Activated T-cell treated with anti-CD3 and anti-CD28 coated beads, Interleukin-2, amount 50 U/mL, for 4 hours (primary cell): ENCODE results near the gene CCDC12. TPM values are rescaled to one million over a fixed set of nuclear protein-coding genes. Genes with fewer than 3 reads are reported as not detected.

ENCODE experiments used
- ATAC-seq, 2 donors: fragments of 200-7000 bp; cut with Tn5 transposase; one replicate each; pipeline ENCODE4 v1.10.0; 2021
- DNase-seq: peaks from one replicate; pipeline ENCODE4 v3.0.0-alpha.2; 2020
- H3K27me3 Mint-ChIP-seq: one replicate; pipeline ENCODE4 v1.8.0; 2021; ENCODE audit warnings: low read depth, mixed read lengths
- H3K36me3 Mint-ChIP-seq: one replicate; pipeline ENCODE4 v1.8.0; 2022; ENCODE audit warnings: mixed read lengths; ENCODE audit not compliant: insufficient read depth
- H3K4me1 Mint-ChIP-seq: one replicate; pipeline ENCODE4 v1.8.0; 2021; ENCODE audit warnings: low read depth, mixed read lengths
- H3K4me3 Mint-ChIP-seq: one replicate; pipeline ENCODE4 v1.8.0; 2021; ENCODE audit warnings: mild to moderate bottlenecking, moderate library complexity, mixed read lengths
- H3K9me3 Mint-ChIP-seq: one replicate; pipeline ENCODE4 v1.8.0; 2021; ENCODE audit warnings: mixed read lengths
- total RNA-seq, 3 donors: library from RNA; stranded (reverse); gene quantifications; one replicate each; pipeline ENCODE4 v1.2.1, GENCODE V29; 2021

Gene CCDC12
- total RNA-seq, 3 donors from 2014 or later = 75.9 to 77.6 (median 76.5) TPM

- DNase-seq = no peak
- Mint-ChIP-seq H3K4me1 (peaks cover 78% of the 10 kb centered on the region), H3K27me3 (no peaks in the 10 kb centered on the region), H3K4me3 (no peak overlapping the region), H3K9me3 (peaks cover 10% of the 10 kb centered on the region), H3K36me3 (peaks cover 24% of the 10 kb centered on the region)
- no peak for ATAC-seq
Observed at GRCh38 chr3:46929324-46929723, 47.2 kb downstream of the CCDC12 start.

GRCh38 chr3:46928282-46928681 lies 48.3 kb downstream of the CCDC12 start:
- DNase-seq = no peak
- Mint-ChIP-seq H3K36me3 (peaks cover 30% of the 10 kb centered on the region), H3K27me3 (no peaks in the 10 kb centered on the region), H3K9me3 (peaks cover 10% of the 10 kb centered on the region), H3K4me1 (peaks cover 78% of the 10 kb centered on the region), H3K4me3 (no peak overlapping the region)
- ATAC-seq = no peak

GRCh38 chr3:46927718-46928073 lies 48.8 kb downstream of the CCDC12 start:
- Mint-ChIP-seq H3K9me3 (peaks cover 10% of the 10 kb centered on the region), H3K27me3 (no peaks in the 10 kb centered on the region), H3K36me3 (peaks cover 32% of the 10 kb centered on the region), H3K4me3 (no peak overlapping the region), H3K4me1 (peaks cover 76% of the 10 kb centered on the region)
- ATAC-seq = no peak
- no peak for DNase-seq

- Mint-ChIP-seq H3K9me3 (peaks cover 10% of the 10 kb centered on the region), H3K36me3 (peaks cover 34% of the 10 kb centered on the region), H3K27me3 (no peaks in the 10 kb centered on the region), H3K4me1 (peaks cover 70% of the 10 kb centered on the region), H3K4me3 (no peak overlapping the region)
- ATAC-seq (peak; percentile 41 to 47), DNase-seq (no peak)
Observed at GRCh38 chr3:46926871-46927717, 49.5 kb downstream of the CCDC12 start.

GRCh38 chr3:46926447-46926846 lies 50.1 kb downstream of the CCDC12 start:
- peaks cover 34% of the 10 kb centered on the region for H3K36me3 Mint-ChIP-seq
- H3K27me3 Mint-ChIP-seq = no peaks in the 10 kb centered on the region
- DNase-seq = no peak
- ATAC-seq = no peak
- peaks cover 64% of the 10 kb centered on the region for H3K4me1 Mint-ChIP-seq
- H3K9me3 Mint-ChIP-seq = peaks cover 10% of the 10 kb centered on the region
- no peak overlapping the region for H3K4me3 Mint-ChIP-seq

- peaks cover 10% of the 10 kb centered on the region for H3K9me3 Mint-ChIP-seq
- H3K36me3 Mint-ChIP-seq = peaks cover 34% of the 10 kb centered on the region
- H3K4me1 Mint-ChIP-seq = peaks cover 60% of the 10 kb centered on the region
- ATAC-seq (no peak), DNase-seq (no peak)
- H3K27me3 Mint-ChIP-seq = no peaks in the 10 kb centered on the region
- H3K4me3 Mint-ChIP-seq = no peak overlapping the region
Observed at GRCh38 chr3:46926039-46926438, 50.5 kb downstream of the CCDC12 start.

- H3K36me3 Mint-ChIP-seq = peaks cover 31% of the 10 kb centered on the region
Observed at GRCh38 chr3:46925585-46925934, 51.0 kb downstream of the CCDC12 start.

GRCh38 chr3:46924921-46925584 lies 51.5 kb downstream of the CCDC12 start:
- Mint-ChIP-seq H3K27me3 (no peaks in the 10 kb centered on the region), H3K4me3 (no peak overlapping the region), H3K9me3 (peaks cover 10% of the 10 kb centered on the region), H3K36me3 (peaks cover 31% of the 10 kb centered on the region), H3K4me1 (peaks cover 50% of the 10 kb centered on the region)
- ATAC-seq = no peak
- DNase-seq = no peak

More at GRCh38 chr3:46925585-46925934, 51.0 kb downstream of the CCDC12 start:
- Mint-ChIP-seq H3K27me3 (no peaks in the 10 kb centered on the region), H3K4me3 (no peak overlapping the region), H3K4me1 (peaks cover 55% of the 10 kb centered on the region), H3K9me3 (peaks cover 10% of the 10 kb centered on the region)
- DNase-seq (no peak), ATAC-seq (no peak)

GRCh38 chr3:46923559-46924350 lies 52.8 kb downstream of the CCDC12 start:
- Mint-ChIP-seq H3K4me1 (peaks cover 40% of the 10 kb centered on the region), H3K9me3 (peaks cover 6% of the 10 kb centered on the region), H3K4me3 (no peak overlapping the region), H3K36me3 (peaks cover 32% of the 10 kb centered on the region), H3K27me3 (no peaks in the 10 kb centered on the region)
- DNase-seq = peak; percentile 29
- ATAC-seq = peak; percentile 54 to 56

- peaks cover 35% of the 10 kb centered on the region for H3K36me3 Mint-ChIP-seq
Observed at GRCh38 chr3:46922871-46923558, 53.5 kb downstream of the CCDC12 start.

GRCh38 chr3:46922426-46922825 lies 54.1 kb downstream of the CCDC12 start:
- Mint-ChIP-seq H3K4me1 (peaks cover 27% of the 10 kb centered on the region), H3K27me3 (no peaks in the 10 kb centered on the region), H3K4me3 (no peak overlapping the region), H3K36me3 (peaks cover 41% of the 10 kb centered on the region), H3K9me3 (no peaks in the 10 kb centered on the region)
- ATAC-seq (no peak), DNase-seq (no peak)

More at GRCh38 chr3:46922871-46923558, 53.5 kb downstream of the CCDC12 start:
- Mint-ChIP-seq H3K27me3 (no peaks in the 10 kb centered on the region), H3K4me1 (peaks cover 33% of the 10 kb centered on the region), H3K9me3 (no peaks in the 10 kb centered on the region), H3K4me3 (no peak overlapping the region)
- no peak for DNase-seq
- ATAC-seq = no peak

- no peaks in the 10 kb centered on the region for H3K9me3 Mint-ChIP-seq
- H3K4me3 Mint-ChIP-seq = no peak overlapping the region
- ATAC-seq (no peak), DNase-seq (no peak)
- peaks cover 43% of the 10 kb centered on the region for H3K36me3 Mint-ChIP-seq
- H3K27me3 Mint-ChIP-seq = no peaks in the 10 kb centered on the region
- peaks cover 25% of the 10 kb centered on the region for H3K4me1 Mint-ChIP-seq
Observed at GRCh38 chr3:46921871-46922271, 54.7 kb downstream of the CCDC12 start.

- Mint-ChIP-seq H3K4me3 (no peak overlapping the region), H3K4me1 (peaks cover 22% of the 10 kb centered on the region), H3K36me3 (peaks cover 47% of the 10 kb centered on the region), H3K27me3 (no peaks in the 10 kb centered on the region), H3K9me3 (no peaks in the 10 kb centered on the region)
- ATAC-seq = no peak
- no peak for DNase-seq
Observed at GRCh38 chr3:46921041-46921440, 55.5 kb downstream of the CCDC12 start.

- Mint-ChIP-seq H3K4me3 (no peak overlapping the region), H3K9me3 (no peaks in the 10 kb centered on the region), H3K36me3 (peaks cover 49% of the 10 kb centered on the region), H3K27me3 (no peaks in the 10 kb centered on the region), H3K4me1 (peaks cover 21% of the 10 kb centered on the region)
- ATAC-seq (no peak), DNase-seq (no peak)
Observed at GRCh38 chr3:46918634-46919033, 57.9 kb downstream of the CCDC12 start.
